Measurements from ENCODE around the gene ADAMTS2. TPM values are rescaled to one million over a fixed set of nuclear protein-coding genes. Genes with fewer than 3 reads are reported as not detected.

ADAMTS2 gene
- total RNA-seq, 1 experiment from 2014 or later: 3.9 TPM

GRCh38 chr5:179177711-179178575 is 167.3 kb downstream of the ADAMTS2 start:
- Histone ChIP-seq H3K27me3 (ENCODE audit: insufficient read depth, low read length) (no peaks in the 10 kb centered on the region), H3K9me3 (ENCODE audit: control insufficient read depth in 1 of 2, insufficient read depth in 1 of 2, low read depth in 1 of 2, low read length in 2 of 2) (no peaks in the 10 kb centered on the region), H3K4me3 (replicated peaks in 1 of 2; ENCODE audit: low read depth in 1 of 2, low read length in 2 of 2) (no peak overlapping the region), H3K9ac (ENCODE audit: low read length) (no peak overlapping the region), H3K36me3 (ENCODE audit: control insufficient read depth in 1 of 2, insufficient read depth in 2 of 2, low read length in 2 of 2) (no peaks in the 10 kb centered on the region), H4K20me1 (ENCODE audit: insufficient read depth) (no peaks in the 10 kb centered on the region), H3K27ac (ENCODE audit: low read depth, low read length) (no peak overlapping the region), H2AFZ (ENCODE audit: low read depth, low read length, poor library complexity, severe bottlenecking) (no peak overlapping the region), H3K9me2 (ENCODE audit: insufficient read depth) (no peaks in the 10 kb centered on the region), H3K79me2 (ENCODE audit: insufficient read depth, low read length) (no peaks in the 10 kb centered on the region), H3K4me1 (ENCODE audit: control insufficient read depth in 1 of 2, insufficient read depth in 2 of 2, low read length in 2 of 2) (no peaks in the 10 kb centered on the region), H3K4me2 (ENCODE audit: low read length) (no peak overlapping the region)
- ATAC-seq (no peak), DNase-seq (ENCODE audit: low read depth, low spot score) (no peak)
- RAD21 ChIA-PET (ENCODE audit: low non-redundant PET in 1 of 2, low total read pairs in 2 of 2, uncharacterized antibody in 2 of 2, unreplicated experiment in 2 of 2): no interaction called here
- TF ChIP-seq ATF3 (IDR thresholded peaks at IDR 0.05): no peak
- TF ChIP-seq EZH2phosphoT487 (IDR thresholded peaks at IDR 0.05; ENCODE audit: borderline replicate concordance): no peak
- no peak for TF ChIP-seq ELF1 (IDR thresholded peaks at IDR 0.05; ENCODE audit: borderline replicate concordance, low read depth)
- no peak for TF ChIP-seq ZNF274 (IDR thresholded peaks at IDR 0.05; ENCODE audit: low read depth, low read length)
- no peak for TF ChIP-seq JUND (IDR thresholded peaks at IDR 0.05)
- TF ChIP-seq EGR1 (IDR thresholded peaks at IDR 0.05; ENCODE audit: low read depth): no peak
- TF ChIP-seq POLR2AphosphoS5 (IDR thresholded peaks at IDR 0.05; ENCODE audit: low read depth, low read length): no peak
- TF ChIP-seq SP1 (IDR thresholded peaks at IDR 0.05; ENCODE audit: low read depth): no peak
- TF ChIP-seq REST (IDR thresholded peaks at IDR 0.05; ENCODE audit: low read depth): no peak
- TF ChIP-seq CTCF (IDR thresholded peaks at IDR 0.05 in 2 of 3, conservative IDR thresholded peaks at IDR 0.05 in 1 of 3; ENCODE audit: borderline replicate concordance in 1 of 3, insufficient read depth in 1 of 3, low read depth in 2 of 3, low read length in 2 of 3): no peak
- TF ChIP-seq MAX (IDR thresholded peaks at IDR 0.05): no peak
- CTCF ChIA-PET: no interaction called here
- BruUV-seq (replicated peaks): no TSS peak
- POLR2A ChIA-PET: no interaction called here
- intact Hi-C loops (cut with micrococcal nuclease): no loop called here

Measured in HCT116 (cell line).